HL-60/S4 (cell line): Measurements from ENCODE around the gene TEX19.

Experiments
- in situ Hi-C: fragments of 300-500 bp; cut with MboI; formaldehyde crosslinking; loops from 2 replicates; pipeline ENCODE4 v1.14.3; 2022; ENCODE audit warnings: low sequenced_read_pairs

TEX19 gene

DNA sequence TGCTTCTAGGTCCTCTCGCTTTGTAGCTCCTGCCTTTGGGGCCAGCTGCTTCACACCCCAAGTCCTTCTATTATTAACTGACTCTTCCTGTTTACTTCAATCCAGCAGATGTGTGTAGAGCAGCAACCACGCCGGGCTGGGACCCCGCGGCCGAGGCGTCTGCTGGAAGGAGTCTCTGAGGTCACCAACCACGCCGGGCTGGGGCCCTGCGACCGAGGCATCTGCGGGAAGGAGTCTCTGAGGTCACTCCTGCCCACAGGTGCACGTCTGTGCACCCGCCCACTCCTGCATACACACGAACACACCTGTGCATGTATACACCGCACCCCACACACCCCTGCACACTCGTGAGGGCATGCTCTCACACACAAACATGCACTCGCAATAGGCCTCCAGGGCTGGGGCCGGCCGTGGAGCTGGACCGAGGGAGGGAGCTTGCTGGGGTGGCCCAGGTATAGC lies 7.8 kb upstream of the TEX19 start:
- in situ Hi-C loops: loop anchor here (10.0 kb wide), 1 partner anchor 414 kb away; no protein-coding TSS in a partner anchor

DNA sequence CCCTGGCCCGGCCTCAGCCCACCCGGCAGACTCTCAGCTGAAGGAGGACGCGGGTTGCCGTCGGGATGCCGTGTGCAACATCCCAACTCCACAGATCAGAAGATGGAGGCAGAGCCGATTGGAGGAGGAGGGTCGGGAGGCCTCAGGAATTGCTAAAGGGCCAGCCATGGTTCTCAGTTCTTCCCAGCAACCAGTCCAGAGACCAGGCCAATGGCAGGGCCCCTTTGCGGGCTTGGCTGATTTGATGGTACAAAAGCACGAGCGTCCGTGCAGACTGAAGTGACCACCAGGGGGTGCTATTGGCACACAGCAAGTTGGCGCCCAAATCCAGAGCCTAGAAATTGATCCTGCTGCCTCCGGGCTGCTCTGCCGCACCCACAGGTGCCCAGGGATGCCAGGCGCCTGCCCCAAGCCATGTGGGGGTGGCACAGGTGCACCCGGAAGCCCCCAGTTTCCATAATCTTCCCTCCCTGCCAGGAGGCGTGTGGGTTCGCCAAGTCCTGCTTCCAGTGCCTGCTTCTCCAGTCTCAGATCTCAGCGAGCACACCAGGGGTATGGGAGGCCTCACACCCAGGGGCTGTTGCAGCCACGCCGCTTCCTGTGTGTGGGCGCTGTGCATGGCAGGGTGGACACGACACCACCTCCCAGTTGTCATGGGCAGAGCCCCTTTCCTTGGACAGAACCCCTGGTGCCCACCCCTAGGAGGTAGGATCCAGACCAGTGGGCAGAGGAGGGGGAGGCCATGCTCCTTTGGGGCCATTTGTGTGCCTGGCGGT lies 7.1 kb upstream of the TEX19 start:
- in situ Hi-C loops: loop anchor here (10.0 kb wide), 1 partner anchor 413 kb away; no protein-coding TSS in a partner anchor

DNA sequence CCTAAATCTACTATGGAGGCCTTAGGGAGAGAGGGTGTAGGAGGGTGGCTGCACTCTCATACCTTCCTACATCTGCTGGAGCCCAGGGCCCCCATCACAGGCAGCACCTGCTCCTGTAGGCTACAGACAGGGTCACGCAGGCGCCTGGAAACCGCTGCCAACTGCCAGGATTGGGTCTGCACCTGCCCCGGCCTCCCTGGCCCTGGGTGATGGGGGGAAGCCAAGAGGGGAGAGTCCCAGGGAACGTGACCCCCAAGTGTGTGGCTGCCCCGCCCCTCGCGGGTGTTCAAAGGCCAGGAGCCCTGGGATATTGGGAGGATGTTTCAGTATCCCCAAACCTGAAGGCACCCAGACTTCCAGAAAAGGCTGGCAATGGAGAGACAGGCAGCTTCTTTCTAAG lies 5.6 kb upstream of the TEX19 start:
- in situ Hi-C loops: loop anchor here (10.0 kb wide), 1 partner anchor 411 kb away; no protein-coding TSS in a partner anchor

DNA sequence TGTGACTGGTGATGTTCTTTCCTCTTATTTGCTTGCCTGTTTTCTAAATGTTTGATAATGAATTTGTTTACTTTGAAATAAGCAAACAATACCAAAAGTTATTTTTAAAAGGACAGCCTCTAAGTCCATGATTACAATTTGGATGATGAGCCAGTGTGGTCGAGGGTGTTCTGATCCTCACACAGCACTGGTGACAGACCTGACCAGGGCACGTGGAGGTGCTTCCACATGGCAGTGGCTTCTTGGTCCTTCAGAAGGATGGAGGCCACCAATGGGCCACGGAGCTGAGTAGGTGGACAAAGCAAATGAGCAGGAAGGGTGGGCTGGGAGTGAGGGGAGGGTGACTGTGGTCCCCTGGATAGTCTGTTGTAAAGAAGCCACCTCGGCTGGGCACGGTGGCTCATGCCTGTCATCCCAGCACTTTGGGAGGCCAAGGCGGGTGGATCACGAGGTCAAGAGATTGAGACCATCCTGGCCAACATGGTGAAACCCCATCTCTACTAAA lies 4.2 kb upstream of the TEX19 start:
- in situ Hi-C loops: loop anchor here (10.0 kb wide), 1 partner anchor 410 kb away; no protein-coding TSS in a partner anchor

DNA sequence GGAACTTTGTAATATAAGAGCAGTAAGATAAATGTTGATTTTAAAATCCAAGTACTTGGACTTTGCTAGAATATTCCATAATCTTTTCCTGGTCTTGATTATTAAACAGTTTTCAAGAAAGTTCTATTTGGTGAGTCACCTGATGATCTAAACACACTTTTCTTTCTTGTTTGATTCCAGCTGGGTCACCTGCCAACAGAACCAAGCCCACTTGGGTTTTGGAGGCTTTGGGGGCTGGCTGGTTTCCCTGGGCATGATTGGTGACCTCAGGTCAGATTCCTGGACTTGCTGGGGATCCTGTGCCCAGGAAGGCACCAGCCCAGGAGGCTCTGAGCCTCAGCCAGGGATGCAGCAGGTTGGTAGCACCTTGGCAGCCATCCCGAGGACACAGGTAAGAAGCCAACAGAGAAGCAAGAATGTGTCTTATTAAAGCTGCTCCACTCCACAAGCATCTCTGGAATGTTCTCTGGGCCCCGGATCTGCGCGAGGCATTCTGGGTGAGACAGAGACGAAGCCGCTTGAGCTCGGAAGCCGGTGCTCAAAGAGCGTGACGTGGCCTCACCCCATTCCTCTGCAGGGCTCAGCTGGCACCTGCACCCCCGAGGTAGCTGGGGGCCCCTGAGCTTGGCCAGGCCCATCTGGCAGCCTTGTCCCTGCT lies 3.1 kb upstream of the TEX19 start:
- in situ Hi-C loops: loop anchor here (10.0 kb wide), 1 partner anchor 409 kb away; no protein-coding TSS in a partner anchor

DNA sequence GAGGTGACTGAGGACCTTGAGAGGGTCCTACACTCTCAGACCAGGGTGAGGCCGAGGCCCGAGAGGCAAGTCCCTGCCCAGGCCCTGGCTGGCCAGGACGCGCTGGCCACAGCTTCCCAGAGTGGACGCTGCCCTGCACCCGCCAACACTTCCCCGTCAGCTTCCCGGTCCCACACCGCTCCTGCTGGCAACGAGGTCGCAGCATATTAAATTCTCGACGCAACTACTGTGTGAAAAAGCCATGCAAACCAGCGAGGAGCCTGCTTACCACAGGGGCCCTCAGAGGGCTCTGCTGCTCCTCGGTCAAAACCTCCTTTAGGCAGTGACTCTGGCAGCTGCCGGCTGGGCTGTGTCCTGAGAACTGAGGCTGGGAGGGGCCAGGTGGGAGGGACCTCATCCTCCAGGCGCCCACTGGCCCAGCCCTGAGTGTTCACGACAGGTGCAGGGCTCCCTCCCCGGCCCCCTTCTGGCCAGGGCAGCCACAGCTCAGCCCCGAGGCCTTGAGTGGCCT lies 2.1 kb upstream of the TEX19 start:
- in situ Hi-C loops: loop anchor here (10.0 kb wide), 1 partner anchor 408 kb away; no protein-coding TSS in a partner anchor

DNA sequence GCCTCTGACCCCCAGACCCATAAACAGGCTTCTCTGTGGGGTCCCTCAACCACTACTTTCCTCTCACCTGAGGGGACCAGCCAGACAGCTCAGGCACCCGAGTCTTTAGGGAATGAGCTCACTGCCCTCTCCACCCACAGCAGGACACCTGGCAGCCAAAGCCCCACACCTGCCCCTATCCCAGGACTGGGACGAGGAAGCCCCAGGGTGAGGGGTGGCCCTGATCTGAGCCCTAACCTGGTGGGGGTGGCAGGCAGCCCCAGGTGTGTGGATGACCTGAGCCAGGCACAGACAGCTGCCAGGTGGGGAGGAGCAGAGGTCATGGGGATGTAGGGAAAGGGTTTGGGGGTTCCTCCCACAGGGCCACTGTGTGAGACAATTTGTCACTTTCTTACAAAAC lies 1.7 kb upstream of the TEX19 start:
- in situ Hi-C loops: loop anchor here (10.0 kb wide), 1 partner anchor 407 kb away; no protein-coding TSS in a partner anchor

DNA sequence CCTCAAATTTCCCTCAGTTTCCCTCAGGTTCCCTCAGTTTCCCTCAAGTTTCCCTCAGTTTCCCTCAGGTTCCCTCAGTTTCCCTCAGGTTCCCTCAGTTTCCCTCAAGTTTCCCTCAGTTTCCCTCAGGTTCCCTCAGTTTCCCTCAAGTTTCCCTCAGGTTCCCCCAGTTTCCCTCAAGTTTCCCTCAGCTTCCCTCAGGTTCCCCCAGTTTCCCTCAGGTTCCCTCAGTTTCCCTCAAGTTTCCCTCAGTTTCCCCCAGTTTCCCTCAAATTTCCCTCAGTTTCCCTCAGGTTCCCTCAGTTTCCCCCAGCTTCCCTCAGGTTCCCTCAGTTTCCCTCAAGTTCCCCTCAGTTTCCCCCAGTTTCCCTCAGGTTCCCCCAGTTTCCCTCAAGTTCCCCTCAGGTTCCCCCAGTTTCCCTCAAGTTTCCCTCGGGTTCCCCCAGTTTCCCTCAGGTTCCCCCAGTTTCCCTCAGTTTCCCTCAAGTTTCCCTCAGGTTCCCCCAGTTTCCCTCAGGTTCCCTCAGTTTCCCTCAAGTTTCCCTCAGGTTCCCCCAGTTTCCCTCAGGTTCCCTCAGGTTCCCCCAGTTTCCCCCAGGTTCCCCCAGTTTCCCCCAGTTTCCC lies 516 bp downstream of the TEX19 start:
- in situ Hi-C loops: loop anchor here (10.0 kb wide), 1 partner anchor 405 kb away; no protein-coding TSS in a partner anchor

DNA sequence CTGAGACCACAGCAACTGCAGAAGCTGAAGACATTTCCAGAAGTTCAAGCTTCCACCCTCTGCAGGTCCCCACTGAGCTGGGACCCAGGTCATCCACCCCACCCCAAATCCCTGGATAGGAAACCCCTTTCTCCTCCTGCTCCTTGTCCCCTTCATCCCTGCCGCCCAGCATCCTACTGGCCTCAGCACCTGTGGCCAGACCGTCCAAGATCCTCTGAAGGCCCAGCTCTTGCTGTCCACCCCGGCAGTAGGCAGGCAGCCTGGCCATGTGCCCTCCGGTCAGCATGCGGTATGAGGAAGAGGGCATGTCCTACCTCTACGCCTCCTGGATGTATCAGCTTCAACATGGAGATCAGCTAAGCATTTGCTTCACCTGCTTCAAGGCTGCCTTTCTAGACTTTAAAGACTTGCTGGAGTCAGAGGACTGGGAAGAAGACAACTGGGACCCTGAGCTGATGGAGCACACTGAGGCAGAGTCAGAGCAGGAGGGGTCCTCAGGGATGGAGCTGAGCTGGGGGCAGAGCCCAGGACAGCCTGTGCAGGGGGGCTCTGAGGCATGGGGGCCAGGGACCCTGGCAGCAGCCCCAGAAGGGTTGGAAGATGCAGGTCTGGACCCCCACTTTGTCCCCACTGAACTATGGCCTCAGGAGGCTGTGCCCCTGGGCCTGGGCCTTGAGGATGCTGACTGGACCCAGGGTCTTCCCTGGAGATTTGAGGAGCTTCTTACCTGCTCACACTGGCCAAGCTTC lies 3.0 kb downstream of the TEX19 start:
- in situ Hi-C loops: no loop called here

DNA sequence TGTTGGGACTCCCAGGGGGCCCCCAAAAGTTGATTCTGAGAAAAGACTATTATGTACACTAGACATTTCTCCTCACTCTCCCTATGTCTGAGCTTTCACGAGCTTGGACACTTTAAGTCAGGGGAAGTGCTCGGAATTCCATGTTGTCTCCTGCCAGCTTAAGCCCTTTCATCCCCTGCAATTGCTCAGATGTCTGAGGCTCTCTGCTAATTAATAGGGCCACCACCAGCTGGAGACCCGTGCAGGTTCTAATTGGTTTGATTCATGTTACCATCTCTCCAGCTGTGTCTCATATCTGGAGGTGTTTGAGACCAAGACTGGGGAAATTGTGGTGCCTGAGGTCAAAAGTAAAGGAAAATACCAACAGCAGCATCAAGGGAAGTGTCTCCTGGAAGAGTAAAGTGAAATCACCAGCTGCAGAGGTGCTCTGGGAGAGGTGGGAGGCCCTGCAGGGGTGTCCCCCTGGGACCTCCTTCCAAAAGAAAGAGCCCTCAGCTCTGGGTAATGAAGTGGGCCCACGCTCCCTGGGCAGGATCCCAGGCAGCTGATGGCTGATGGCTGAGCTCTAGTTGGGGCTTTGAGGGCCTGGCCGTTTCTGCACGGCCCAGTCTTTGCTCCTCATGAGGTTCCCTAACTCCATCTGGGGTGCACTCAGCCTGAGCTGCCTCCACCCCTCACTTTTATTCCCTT lies 6.7 kb downstream of the TEX19 start:
- in situ Hi-C loops: no loop called here

DNA sequence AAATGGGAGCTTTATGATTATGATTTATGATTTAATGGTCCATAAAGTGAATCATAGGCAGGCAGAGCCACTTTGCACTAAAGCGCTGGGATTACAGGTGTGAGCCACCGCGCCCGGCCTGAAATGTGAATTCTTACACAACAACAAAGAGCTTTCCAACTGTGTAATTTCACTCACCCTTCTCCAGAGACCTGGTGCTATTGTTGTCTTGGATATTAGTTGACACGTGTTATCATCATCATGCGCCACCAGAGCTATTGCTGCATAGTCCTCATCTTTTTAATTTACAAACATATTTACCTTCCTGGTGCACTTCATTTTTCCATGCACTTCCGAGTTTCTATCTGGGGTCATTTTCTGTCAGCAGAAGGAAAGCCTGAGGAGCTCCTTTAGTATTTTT lies 7.7 kb downstream of the TEX19 start:
- in situ Hi-C loops: no loop called here

DNA sequence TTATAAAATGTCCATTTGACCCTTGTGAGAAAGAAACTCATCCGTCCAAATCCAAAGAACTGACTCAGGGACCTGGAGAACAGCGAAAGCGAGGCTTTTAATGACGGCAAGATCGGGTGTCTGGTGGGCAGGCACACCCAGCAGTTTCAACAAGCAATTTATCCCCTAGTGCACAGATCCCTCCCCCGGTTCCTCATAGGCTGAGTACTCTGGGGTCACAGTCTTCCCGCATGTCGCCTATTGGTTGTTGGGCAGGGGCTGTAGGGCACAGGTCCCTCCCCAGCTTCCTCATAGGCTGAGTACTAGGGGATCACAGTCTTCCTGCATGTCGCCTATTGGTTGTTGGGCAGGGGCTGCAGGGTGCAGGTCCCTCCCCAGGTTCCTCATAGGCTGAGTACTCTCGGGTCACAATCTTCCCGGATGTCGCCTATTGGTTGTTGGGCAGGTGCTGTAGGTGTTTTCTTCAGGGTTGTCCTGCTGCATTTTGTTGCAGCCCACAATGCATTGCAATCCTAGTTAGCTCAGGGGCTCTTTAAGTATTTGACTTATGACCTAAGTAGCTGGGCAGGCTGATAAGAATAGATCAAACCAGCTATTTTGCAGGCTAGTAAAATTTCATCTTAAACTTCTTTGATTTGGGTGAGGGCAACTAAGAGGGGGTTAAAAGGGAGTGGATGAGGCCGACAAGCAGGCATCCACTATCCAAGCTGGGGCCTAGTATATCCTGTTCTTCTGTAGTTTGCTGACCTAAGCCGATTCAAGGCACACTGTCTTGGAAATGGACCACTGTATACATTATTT lies 8.9 kb downstream of the TEX19 start:
- in situ Hi-C loops: no loop called here

DNA sequence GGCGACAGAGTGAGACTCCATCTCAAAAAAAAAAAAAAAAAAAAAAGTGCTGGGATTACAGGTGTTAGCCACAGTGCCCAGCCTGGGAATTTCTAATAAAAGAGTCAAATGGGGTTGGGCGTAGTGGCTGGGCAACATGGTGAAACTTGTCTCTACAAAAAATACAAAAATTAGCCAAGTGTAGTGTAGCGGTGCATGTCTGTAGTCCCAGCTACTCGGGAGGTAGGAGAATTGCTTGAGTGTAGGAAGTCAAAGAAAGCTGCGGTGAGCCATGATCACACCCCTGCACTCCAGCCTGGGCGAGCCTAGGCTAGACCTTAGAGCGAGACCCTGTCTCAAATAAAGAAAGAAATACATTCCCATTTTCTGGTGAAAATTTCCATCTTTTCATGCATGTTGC lies 10.2 kb downstream of the TEX19 start:
- in situ Hi-C loops: no loop called here

DNA sequence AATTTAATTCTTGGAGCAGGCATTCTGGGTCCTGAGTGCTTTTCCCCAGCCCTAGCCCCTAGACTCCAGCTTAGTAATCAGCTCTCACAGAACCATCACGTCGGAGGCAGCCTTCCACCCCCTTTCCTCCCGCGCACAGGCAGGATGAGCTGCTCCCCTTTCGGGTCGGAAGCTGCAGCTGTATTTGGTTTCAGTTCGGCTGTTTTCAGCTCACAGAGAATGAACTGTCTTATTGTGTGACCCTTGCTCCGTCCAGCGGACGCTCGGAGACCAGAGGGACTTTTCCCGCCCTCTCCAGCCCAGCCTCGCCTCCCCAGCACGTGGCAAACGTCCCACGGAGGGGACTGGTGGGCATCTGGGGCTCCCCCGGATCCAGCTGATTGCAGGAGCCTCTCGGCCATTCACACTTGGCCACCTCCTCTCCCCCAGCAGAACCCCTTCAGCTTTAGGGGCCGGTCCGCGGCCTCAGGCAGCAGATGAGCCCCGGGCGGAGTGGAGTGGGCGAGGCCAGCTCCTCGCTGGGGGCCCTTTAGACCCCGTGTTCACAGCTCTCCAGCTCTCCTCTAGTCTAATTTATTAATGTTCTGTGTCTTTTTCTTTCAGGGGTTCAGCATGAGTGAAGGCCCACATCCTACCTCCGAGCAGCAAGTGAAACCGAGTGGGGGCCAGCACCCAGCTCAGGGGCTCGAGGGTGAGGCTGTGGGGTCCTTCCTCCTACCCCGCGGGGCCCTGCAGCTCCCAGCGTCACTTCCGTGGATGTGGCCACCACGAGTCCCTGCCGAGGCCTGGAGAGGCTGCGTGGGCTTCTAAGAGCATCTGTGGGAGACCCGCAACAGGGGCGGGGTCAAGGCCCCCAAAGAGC lies 11.7 kb downstream of the TEX19 start:
- in situ Hi-C loops: no loop called here

DNA sequence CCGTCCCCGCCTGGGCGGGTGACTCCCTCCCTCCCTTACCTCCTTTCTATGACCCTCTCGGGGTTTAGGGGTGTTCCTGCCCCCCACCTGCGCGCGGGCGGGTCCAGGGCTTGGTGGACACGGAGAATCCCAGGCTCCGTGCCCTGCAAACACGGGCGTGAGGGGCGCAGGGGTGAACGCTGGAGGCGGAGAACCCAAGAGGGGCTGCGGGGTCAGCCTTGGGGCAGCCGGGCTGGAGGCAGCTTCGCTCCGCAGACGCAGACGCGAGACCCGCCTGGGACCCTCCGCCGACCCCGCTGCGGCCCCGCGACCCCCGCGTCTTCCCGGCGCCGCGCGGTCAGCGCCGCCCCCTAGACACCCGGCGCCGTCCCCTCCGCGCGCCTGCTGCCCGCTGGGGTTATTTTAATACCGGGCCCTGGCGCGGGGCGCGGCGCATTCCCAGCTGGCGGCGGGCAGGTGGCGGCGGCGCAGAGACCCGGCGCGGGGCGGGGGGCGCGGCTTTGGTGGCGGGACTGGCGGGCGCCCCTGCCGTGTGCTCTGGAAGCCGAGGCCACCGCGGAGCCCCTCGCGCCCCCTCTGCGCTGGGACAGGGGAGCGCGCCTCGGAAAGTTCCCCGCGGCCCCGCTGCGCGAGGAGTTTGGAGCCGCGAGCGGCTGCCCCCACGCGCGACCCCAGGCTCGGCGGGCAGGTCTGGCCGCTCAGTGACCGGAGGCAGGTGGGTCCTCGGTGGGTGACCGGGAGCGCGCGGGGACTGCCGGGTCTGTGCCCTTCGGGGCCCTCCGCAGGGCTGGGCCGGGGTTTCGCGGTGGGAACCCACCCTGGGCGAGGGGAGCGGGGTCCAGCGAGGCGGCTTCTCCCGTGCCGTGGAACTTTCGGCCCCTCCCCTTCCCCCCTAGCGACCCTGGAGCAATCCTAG lies 12.5 kb downstream of the TEX19 start, which contains the start of gene UTS2R:
TSS of gene UTS2R (plus strand) at position 433 of the 916 bp plus-strand sequence. CDS start 2,560 bp downstream, outside the sequence.
- in situ Hi-C loops: no loop called here

DNA sequence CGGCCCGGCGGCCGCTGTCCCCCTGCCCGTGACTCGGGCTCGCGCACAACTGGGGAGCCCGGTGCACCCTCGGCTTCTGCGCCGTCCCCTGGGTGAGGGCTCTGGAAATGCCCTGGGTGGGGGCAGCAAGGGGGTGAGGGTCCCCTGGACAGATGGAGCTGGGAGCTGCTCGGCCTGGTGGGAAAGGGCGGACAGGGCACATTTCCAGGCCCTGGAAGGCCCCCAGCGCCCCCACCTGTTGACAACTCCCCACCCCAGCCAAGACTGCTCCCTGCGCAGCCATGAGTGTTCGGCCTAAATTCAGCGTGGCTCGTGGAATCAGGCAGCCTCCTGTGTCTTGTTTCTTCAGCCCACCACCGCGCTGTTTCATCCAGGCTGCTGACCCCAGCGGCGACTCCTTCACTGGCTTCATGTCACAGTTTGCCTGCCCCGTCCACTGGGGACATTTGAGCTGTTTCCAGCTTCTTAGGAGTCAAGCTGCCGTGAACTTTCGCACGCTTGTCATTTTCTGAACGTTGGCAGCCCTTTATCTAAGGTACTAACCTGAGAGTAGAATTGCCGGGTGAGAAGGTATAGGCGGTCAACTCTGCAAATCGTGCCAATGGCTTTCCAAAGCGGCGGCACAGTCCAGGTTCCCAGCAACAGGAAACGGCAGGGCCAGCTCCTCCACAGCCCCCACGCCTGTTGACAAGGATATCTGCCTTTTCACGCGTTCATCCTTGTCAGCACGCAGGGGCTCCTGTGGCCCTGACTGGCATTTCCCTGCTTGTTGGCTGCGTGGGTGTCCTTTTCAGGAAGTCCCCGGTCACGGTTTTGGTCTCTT lies 13.4 kb downstream of the TEX19 start:
- in situ Hi-C loops: no loop called here
